HTR-8/SVneo (cell line): ENCODE data around the gene TSR1.
"Not testable (repeated sequence)": the region's sequence is repeated elsewhere in the genome, so short reads cannot be mapped to it uniquely, and the experiment has no call there.

ENCODE experiments used
- DNase-seq: peaks from one replicate; pipeline ENCODE4 v3.0.0; 2011; ENCODE audit warnings: low spot score, mixed read lengths; ENCODE audit not compliant: insufficient read length
- FAIRE-seq: peaks from 2 replicates; lab custom pipeline; 2011; peaks lifted over from hg19 to GRCh38; lab: Jason Lieb, UNC

The TSR1 gene

GRCh38 chr17:2343421-2343820 lies 7.2 kb upstream of the TSR1 start:
- no peak for DNase-seq
- FAIRE-seq: peak; percentile 60

DNA sequence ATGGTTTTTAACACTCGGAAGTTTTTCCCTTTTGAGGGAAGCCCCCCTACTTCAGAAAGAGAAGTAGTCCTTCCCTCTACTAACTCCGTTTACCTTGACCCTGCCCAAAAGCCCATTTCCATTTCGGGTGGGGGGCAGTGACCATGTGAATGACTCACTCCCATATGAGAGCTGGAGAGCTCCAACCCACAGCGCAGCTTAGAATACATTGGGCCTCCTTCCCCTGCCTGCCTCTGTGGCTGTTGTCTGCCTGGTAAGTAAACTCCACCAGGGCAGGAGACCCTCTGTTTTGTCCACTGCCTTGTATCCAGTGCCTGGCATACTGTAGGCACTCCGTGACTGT lies 2.0 kb upstream of the TSR1 start:
- peak; percentile 41 for DNase-seq
- peak; percentile 79 for FAIRE-seq

- FAIRE-seq: peak; percentile 66
These were observed 1.5 kb upstream of the TSR1 start for GRCh38 chr17:2337544-2338314.

DNA sequence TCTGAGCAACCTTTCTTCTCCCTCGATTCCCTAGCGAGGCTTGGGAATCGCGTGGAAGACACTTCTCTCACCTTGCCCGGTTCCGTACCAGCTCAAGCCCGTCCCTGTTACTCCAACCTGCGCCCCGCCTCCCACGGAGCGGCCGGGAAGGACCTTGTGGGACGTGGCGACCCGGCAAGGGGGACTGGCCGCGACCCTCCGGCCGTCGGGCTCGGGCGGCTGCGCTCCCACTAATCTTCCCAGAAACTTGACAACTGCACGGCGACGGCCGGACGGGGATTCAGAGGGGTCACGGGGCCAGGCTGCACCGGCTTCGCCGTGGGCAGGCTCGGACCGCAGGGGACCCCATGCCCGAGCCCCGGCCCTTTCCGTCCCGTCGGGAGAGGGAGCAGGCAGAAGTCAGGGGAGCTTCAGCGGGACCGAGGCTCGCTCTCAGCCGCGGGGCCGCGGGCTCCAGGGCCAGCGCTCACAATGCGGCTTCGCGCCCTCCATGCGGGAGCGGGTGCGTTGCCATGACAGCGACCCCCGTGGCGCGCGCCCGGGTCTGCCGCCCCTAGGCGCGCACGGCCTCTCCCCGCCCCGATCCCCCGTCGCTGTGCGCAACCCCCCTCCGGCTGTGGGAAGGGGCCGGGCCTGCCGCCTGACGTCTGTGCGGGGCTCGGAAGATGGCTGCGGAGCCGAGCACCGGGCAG lies 741 bp upstream of the TSR1 start, which contains the start of gene SGSM2:
Gene SGSM2, plus strand, starts transcription at position 650 of the 692 bp plus-strand sequence. CDS start 188 bp downstream, outside the sequence.
- FAIRE-seq: peak; percentile 96
- DNase-seq: peak; percentile 75

More at GRCh38 chr17:2337544-2338314, 1.5 kb upstream of the TSR1 start:
- peak; percentile 68 for DNase-seq

- DNase-seq (peak; percentile 18), FAIRE-seq (peak; percentile 54)
These were observed 487 bp downstream of the TSR1 start for GRCh38 chr17:2335726-2336214.

- no peak for DNase-seq
- no peak for FAIRE-seq
These were observed 5.0 kb downstream of the TSR1 start for GRCh38 chr17:2331303-2331702.

DNA sequence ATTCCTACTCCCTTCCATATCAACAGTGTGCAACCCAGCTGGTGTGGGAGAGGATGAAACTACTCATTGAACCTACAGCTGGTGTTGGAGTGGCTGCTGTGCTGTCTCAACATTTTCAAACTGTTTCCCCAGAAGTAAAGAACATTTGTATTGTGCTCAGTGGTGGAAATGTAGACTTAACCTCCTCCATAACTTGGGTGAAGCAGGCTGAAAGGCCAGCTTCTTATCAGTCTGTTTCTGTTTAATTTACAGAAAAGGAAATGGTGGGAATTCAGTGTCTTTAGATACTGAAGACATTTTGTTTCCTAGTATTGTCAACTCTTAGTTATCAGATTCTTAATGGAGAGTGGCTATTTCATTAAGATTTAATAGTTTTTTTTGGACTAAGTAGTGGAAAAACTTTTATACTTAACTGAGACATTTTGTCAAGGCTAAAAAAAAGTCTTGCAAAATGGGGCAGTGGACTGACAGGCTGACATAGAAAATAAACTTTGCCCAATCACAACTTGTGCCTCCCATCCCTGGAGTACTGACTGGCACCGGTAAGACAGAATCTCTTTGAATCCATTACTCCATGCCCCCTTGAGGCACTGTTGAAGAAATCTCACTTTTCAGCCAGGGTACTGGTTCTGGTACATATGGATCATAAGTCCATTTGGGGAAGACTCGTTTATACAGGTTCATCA lies 12.5 kb downstream of the TSR1 start:
- DNase-seq: no peak
- FAIRE-seq: no peak

DNA sequence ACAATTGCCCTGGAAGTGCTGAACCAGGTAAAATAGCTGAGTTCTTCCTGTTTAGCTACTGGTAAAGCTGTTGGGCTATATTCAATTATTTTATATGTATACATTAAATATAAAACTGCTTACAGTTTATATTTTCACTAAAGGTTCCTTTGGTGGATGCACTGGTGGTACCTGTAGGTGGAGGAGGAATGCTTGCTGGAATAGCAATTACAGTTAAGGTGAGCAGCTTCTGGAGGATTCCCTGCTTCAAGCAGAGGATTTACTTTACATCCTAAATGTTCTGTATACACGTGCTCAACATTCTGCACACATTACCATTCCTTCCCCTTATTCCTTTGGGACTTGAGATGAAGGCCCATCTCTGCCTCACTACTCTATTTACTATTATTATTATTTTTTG lies 14.9 kb downstream of the TSR1 start:
- no peak for DNase-seq
- no peak for FAIRE-seq

- FAIRE-seq: no peak
- no peak for DNase-seq
These were observed 17.2 kb downstream of the TSR1 start for GRCh38 chr17:2319051-2319450.

- DNase-seq (no peak), FAIRE-seq (no peak)
These were observed 18.5 kb downstream of the TSR1 start for GRCh38 chr17:2317796-2318195.

GRCh38 chr17:2316916-2317205 lies 19.4 kb downstream of the TSR1 start:
- FAIRE-seq, DNase-seq: not testable (repeated sequence)

- no peak for FAIRE-seq
- DNase-seq: no peak
These were observed 23.5 kb downstream of the TSR1 start for GRCh38 chr17:2312736-2313135.

DNA sequence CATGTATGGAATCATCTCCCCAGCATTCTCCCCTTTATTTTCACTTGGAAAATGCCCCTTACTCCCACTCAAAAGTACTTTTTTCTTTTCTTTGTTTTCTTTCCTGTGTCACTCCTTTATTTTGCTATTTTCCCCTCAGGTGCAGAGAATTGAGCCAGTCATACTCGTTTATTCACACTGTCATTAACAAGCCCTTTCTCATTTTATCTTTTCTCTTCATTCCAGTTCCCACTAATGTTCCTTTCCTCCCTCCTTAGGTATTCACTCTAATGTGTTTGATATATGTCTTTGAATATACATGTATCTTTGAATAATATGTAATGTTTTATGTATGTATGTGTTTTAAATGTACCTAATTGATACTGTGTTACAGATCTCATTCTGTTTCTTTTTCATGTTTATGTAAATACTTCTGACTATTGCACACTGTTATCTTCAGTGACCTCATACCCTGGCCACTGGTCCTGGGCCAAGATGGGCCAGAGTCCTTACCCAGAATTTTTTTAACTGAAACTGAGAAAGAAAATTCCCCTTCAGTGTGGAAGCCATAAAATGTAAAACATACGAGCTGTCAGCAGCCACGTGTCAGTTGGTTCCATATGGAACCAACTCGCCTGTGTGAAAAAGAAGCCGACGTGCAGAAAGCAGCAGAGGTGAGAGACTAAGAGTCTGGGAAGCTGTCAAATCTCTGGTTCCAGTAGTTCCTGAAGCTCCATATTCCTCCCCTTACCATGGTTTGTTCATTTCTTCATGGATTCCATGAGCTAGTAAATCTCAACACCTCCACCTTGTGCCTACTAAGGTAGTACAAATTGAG lies 26.7 kb downstream of the TSR1 start:
- DNase-seq (no peak), FAIRE-seq (no peak)

GRCh38 chr17:2304931-2305330 lies 31.3 kb downstream of the TSR1 start:
- DNase-seq (no peak), FAIRE-seq (no peak)

DNA sequence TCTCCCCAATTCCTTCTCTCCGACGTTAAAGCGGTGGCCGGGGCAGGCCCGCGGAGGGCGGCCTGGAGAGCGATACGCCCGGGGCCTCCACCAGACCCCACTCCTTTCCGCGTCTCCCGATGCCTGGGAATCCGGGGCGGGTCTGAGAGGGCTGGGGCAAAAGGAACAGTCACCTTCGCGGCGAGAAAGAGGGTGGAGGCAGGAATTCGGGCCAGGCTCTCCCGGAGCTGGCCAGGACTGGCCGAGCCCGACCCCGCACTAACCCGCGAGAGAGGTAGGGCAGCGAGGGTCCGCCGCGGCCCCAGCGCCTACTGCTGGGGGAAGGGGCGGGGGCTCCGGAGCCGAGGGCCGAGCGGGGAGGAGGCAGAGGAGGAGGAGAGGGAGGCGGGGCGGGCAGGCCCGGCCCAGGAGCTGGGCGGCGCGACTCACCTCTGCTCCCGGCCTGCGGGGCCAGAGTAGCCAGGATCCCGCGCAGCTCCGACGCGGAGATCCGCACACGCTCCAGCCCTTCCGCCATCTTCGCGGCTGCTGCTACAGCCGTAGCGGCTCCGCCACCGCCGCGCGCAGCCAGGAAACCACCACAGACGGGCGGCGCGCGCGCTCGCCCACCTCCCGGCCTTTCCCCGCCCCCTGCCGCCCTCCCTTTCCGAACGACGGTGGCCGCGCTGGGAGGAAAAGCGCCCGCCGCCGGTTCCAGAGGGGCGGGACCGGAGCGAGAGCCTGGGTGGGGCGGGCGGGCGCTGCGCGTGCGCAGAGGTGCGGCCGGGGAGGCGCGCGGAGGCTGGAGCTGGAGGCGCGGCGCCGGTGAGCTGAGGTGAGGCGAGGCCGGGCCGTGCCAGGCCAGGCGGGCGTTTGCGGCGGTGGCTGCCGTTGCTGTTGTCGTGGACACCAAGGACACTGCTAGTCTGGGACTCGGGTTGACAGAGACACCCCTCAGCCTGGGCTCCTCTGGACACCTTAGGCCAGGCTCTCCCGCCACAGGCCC lies 32.8 kb downstream of the TSR1 start, which contains the start of the genes SMG6 and SRR:
Gene SMG6, minus strand, starts transcription at position 582 of the 985 bp plus-strand sequence. Its CDS starts 65 bp downstream, at position 517.
Gene SRR, plus strand, starts transcription at position 747 of the 985 bp plus-strand sequence. CDS start 11,611 bp downstream, outside the sequence.
- peak; percentile 88 for FAIRE-seq
- DNase-seq: peak; percentile 94

- DNase-seq (no peak), FAIRE-seq (no peak)
These were observed 33.5 kb downstream of the TSR1 start for GRCh38 chr17:2302778-2303203.

- FAIRE-seq: no peak
- no peak for DNase-seq
These were observed 36.5 kb downstream of the TSR1 start for GRCh38 chr17:2299756-2300155.

GRCh38 chr17:2299136-2299535 lies 37.1 kb downstream of the TSR1 start:
- no peak for DNase-seq
- FAIRE-seq: no peak

DNA sequence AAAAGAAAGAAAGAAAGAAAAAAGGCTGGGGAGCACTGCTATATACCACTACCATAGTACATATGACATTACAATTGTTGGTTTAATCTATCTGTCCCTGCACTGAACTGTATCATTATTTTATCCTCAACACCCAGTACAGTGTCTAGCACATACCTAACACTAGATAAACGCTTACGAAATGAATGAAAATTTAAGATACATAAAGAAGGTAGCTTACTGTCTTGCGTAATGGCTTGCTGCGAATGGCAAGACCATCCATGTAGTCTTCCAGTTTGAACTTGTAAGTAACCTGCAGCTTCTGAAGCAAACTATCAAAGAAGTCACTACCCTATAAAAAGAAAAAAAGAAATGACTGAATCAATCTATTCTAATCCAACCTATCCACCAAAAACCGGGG lies 39.2 kb downstream of the TSR1 start:
- no peak for FAIRE-seq
- DNase-seq: no peak
